Measurements from ENCODE around the gene WBP1L. TPM values are rescaled to one million over a fixed set of nuclear protein-coding genes. Genes with fewer than 3 reads are reported as not detected.
"Not testable (repeated sequence)": the region's sequence is repeated elsewhere in the genome, so short reads cannot be mapped to it uniquely, and the experiment has no call there.

Gene WBP1L
- total RNA-seq, 1 donor from 2014 or later: 79.0 TPM

DNA sequence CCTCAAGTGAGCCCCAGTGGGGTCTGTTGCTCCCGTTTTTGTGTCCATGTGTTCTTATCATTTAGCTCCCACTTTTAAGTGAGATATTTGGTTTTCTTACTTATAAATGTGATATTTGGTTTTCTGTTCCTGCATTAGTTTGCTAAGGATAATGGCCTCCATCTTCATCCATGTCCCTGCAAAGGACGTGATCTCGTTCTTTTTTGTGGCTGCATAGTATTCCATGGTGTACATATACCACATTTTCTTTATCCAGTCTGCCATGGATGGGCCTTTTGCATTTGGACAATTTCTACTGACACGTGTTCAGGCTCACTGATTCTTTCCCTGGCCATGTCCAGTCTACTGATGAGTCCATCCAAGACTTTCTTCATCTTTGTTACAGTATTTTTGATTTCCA is 19.8 kb upstream of the WBP1L start:
- DNase-seq: no peak

DNA sequence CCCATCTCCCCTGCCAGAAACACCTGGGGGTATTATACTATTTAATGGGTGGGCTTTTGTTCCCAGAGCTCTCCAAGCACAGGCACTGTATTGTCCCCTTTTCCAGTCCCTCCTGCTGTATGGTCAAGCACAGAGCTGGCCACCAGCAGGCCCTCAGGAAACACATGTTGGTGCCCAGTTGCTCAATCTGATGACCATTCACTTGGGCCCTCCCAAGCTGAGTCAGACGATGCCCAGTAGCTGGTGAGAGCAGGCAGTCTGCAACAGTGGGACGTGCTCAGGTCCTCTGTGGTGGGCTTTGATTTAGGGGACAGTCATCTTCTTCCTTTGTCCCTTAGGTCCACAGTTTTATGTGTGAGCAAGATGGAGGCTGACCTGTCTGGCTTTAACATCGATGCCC is 17.5 kb upstream of the WBP1L start:
- no peak for DNase-seq

DNA sequence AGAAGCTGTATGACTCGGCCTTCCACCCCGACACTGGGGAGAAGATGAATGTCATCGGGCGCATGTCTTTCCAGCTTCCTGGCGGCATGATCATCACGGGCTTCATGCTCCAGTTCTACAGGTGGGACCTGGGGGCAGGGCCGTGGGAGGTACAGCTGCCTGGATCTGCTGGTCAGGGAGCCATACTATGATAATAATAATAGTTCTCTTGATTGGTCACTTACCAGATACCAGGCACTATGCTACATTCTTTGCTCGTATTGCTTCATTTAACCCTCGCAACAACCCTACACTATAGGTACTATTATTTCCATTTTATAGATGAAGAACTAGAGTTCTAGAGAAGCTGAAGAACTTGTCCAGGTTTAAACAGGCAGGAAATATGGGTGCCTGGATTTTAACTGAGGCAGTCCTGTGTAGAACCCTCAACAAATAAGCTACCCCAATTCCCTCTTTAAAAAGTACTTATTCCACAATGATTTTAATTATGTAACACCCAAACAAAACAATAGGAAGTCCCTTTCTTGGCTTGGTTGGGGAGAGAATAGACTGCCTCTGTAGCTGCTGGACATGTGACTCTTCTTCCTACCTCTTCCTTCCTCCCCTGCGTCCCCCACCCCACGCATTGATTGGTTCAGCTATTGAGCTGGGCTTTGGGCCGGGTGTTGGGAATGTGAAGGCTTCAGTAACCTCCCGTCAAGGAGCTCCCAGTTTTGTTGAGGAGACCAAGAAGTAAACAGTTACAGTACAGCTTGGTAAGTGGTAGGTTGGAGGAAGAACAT is 16.5 kb upstream of the WBP1L start:
- no peak for DNase-seq

DNA sequence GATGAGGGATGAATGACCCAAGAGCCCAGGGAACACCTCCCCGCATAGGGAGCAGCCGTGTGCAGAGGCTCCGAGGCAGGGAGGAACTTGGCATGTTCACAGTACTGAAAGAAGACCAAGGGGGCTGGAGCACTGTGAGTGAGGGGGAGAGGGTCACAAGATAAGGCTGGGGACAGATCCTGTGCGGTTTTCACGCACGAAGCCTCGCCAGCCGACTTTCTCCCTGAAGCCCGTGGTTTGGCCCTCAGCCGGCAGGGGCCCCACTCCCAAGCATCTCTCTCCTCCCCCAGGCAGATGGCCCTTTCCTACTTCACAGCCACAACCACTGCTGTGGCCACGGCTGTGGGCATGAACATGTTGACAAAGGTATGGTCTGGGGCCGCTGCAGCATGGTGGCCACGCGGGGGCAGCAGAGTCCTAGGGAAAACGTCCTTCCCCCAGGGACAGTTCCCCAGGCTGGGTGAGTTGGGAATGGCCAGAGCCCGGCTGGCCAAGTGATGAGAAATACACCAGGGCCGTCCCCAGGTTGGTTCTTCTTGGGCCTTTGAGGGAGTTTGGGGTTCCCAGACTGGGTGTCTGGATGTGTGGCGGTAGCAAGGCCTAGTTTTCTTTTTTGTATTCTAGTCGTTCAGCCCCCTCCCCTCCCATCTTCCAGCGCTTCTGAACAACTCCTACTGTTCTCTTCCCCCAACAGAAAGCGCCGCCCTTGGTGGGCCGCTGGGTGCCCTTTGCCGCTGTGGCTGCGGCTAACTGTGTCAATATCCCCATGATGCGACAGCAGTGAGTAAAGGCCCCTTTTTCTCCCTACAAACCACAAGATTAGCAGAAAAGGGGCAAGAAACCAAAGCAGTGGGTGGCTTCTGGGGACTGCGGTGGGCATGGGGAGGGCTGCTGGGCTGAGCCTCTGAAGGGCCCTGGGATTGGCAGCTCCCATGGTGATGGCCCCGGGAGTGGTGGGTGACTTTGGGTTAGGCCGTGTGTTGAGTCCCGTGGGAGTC is 14.4 kb upstream of the WBP1L start:
- peak; percentile 85 for DNase-seq

DNA sequence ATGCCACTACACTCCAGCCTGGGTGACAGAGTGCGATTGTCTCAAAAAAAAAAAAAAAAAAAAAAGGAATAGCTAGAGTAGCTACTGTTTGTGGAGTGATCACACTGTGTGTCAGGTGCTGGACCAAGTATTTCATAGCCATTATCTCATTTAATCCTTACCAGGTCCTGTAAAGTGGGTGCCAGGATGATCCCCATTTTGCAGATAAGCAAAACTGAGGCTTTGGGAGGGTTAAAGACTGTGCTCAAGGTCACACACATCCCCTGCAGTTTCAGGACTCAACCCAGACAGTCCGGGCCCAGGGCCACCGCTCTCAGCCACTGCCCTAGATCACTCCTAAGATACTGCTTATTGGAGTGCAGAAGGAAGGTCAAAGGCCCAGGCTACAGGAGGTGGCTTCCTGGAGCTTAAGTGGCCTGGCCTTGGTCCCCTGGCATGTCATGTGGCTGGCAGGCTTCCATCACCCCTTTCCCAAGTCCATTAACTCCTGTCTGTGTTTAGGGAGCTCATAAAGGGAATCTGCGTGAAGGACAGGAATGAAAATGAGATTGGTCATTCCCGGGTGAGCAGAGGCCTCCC is 12.4 kb upstream of the WBP1L start:
- DNase-seq: no peak

DNA sequence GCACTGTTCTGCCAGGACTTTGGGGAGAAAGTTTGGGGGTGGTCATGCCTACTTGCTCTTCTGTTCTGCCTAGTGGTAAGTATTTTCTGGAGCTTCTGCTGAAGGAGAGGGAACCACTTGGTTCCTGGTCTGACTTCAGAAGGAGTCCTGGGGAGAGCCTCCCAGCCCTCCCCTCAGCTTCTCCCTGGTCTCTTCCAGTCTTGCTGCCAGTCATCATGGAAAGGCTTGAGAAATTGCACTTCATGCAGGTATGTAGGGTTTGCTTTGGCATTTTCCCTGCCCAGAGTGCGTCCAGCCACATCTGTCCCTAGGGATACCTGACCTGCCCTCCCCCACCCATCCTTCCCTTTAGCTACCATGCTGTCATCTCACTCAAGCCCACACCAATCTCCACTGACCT is 11.1 kb upstream of the WBP1L start:
- DNase-seq: no peak

DNA sequence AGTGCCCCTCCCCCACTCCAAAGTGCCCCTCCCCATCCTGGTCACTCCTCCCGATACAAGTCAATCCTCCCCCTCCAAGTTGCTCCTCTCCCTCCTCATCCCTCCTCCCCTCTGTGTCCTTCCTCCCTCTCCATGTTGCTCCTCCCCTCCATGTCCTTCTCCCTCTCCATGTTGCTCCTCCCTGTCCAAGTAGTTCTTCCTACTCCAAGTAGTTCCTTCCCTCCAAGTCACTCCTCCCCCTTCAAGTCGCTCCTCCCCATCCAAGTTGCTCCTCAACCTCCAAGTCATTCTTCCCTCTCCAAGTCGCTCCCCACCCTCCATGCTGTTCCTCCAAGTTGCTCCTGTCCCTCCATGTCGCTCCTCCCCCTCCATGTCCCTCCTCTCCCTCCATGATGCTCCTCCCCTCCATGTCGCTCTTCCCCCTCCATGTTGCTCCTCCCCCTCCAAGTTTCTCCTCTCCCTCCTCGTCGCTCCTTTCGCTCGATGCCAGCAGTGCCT is 8.6 kb upstream of the WBP1L start:
- DNase-seq: no peak

DNA sequence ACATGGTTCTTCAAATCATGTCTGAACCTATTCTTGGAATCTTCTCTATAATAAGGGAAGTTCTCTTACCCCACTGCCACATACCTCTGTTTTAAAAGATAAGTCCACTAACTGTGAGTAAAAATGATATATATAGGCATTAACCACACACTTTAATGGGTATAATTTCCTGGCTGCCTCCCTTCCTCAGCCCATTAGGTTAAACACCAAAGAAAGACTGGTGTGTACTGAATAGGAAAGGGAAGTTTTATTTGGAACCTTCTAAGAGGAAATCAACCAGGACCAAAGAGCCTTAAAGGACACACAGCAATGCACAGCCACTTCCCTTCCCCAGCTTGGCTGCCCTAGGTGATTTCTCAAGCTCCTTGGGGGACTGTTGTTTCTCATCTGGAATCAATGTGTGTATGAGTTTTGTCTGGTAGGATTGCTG is 5.0 kb upstream of the WBP1L start:
- DNase-seq: no peak

DNA sequence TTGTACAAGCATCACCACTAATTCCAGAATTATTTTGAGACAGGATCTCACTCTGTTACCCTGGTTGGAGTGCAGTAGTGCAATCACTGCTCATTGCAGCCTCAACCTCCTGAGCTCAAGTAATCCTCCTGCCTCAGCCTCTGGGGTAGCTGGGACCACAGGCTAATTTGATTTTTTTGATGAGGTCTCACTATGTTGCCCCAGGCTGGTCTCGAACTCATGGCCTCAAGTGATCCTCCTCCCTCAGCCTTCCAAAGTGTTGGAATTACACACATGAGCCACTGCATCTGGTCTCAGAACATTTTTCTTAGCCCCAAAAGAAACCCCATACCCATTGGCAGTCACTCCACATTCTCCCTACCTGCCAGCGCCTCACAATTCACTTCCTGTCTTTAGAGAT is 3.5 kb upstream of the WBP1L start:
- no peak for DNase-seq

DNA sequence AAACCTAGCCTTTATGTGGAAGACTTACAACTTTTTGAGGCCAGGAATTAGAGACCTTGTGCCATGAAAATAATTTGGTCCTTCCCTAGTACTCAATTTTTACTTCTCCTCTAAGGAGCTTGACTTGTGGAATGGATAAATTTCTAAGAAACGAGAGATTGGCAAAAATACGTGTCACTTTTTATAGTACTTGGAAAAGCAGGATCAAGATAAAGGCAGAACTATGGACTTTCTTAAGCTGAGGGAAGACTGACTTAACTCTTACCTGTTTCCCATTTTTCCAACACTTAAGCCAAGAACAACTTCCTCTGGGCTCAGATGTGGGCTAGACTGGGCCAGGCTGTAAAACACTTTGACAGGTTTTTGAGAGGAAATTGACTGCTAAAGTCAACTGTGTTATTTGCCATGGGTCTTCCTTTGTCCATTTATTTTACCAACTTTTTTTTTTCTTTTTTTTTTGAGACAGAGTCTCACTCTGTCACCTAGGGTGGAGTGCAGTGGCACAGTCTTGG is 2.0 kb upstream of the WBP1L start:
- no peak for DNase-seq

DNA sequence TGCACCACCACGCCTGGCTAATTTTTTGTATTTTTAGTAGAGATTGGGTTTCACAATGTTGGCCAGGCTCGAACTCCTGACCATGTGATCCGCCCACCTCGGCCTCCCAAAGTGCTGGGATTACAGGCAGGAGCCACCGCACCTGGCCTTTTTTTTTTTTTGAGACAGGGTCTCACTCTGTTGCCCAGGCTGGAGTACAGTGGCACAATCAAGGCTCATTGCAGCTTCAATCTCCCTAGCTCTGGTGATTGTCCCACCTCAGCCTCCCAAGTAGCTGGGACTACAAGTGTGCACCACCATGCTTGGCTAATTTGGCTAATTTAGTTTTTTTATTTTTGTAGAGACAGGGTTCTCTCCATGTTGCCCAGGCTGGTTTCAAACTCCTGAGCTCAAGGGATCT is 1.4 kb upstream of the WBP1L start:
- not testable (repeated sequence) for DNase-seq

DNA sequence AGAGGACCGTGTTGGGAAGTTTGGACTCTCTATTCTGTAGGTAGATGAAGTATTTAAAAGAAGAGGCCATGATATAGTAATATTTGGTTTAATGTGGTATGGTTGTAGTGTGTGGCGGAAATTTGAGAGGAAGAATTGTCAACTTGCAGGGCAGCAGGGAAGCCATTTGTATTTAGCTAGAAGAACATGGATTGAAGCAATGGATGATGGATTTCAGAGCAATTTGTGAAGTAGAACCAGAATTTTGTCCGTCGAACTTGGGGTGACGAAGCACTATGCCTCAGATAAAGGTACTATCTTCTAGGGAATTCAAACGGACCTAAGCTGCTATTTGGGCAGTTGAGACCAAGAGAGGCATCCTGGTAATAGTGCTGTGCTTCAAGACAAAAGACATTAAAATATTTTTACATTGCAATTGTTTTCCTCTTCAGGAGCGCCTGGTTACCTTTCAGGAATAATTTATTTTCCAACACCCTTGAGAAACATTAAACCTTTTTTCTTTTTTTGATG is 615 bp upstream of the WBP1L start:
- DNase-seq: no peak

DNA sequence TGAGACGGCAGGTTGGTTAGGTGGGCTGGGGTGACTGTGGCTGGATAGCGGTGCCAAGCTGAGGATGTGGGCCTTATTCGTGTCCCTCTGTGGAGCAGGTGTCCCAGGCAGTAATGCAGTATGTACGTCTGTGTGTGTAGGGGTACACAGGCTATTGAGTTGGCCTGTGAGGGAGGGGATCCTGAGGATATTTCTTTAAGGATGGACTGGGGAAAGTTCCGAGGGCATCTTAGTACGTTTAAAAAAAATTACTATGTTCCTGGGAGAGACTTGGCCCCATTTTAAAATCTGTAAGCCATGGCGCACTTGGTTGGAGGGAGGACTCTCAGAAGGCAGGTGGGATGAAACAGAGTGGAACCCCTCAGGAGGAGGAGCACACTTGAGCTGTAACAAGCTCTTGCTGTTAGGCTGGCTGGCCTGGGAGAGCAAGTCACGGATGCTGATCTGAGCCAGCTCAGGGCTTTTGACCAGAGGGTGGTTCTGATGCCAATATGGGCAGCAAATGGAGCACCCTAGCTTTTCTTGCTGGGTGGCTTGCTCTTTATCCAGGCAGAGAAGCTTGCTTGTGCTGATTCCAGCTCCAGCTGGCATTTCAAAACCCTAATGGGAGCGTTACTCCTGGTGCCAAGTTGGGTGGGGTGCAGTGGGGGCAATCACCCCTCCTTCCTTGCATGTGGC is 765 bp downstream of the WBP1L start:
- no peak for DNase-seq

DNA sequence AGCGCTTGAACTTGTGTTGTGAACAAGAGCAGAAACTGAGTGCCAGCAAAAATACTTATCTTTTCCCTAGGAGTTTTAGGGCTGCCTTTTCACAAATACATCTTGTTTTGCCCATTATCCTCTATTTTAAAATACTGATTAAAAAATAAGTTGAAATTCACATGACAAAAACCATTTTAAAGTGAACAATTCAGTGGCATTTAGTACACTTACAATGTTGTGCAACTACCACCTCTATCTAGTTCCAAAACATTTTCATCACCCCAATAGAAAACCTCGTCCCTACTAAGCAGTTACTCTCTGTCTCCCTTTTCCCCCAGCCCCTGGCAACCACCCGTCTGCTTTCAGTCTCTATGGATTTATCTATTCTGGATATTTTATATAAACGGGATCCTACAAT is 1.4 kb downstream of the WBP1L start:
- no peak for DNase-seq

DNA sequence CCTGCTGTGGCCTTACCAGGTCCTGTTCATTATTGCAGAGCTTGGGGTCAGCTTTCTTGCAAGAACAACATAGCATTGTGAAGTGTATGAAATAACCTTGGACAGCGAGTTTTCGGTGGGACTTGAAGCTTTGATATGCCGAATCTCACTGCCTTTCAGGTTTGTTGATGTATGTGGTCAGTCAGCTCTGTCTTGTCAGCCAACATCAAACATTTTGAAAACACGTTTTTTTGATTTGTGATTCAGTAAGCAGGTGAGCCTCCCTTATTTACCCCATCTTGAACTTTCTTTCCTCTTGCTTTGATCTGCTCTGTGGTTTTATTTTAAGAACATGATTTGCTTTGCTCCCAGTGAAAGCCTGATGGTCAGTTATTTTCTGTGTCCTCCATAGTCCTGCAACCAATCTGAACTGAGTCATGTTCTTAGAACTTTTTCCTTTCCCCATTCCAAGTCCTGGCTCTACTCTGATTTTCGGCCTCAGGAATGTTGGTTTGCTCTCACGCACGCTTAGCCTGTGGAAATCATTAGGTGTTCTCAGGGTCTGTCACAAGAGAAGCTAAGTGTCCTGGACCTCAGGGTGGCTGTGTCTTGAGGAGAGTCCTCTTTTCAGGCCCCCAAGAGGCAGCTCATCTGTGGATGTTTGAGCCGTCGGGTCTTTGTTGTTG is 8.7 kb downstream of the WBP1L start:
- no peak for DNase-seq

DNA sequence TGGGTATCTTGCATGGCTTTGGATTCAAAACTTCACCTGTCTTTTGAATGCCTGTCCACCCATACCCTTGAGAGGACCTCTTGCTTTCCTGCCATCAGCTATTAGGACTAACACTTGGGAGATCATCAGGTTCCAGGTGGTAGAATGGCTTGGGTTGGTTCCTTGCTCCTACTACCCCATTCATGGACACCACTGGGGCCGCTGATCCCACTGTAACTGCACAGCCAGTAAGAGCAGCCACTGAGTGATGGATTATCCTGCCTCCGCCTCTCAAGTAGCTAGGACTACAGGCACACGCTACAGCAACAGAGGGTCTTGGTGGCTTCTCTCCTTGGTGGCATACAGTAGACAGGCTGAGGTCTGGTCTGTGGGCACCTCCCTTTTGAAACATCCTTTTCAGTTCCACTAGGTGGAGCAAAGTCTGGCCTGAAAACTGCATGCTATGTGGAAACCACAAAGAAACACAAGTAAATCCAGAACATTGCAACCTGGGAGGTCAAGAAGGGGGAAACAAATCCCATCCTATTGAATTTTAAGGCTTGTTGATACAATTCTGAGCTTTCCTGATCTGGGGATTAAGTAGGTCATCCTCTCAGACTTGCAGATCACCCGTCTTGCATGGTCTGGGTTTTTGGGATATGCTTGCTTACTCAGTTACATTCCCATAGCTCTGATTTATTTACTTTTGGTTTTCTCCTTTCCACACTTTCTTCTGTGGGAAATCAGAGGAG is 9.4 kb downstream of the WBP1L start:
- peak; percentile 80 for DNase-seq

DNA sequence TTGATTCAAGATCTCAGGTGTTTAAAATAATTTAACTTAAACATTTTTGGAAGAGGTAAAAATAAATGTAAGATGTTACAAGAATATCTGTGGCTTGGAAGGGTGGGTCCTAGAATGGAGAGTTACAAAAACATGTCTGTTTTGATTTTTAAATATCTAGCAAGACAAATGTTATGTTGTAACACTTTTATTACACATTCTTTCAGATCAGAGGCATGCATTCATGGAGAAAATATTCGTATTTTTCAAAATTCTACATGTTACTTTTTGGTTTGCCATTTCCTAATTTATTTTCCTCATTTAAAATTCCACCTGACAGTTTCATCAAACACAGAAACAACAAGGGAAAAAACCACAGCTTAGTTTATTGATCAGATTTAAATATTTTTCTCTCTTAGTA is 10.0 kb downstream of the WBP1L start:
- no peak for DNase-seq

DNA sequence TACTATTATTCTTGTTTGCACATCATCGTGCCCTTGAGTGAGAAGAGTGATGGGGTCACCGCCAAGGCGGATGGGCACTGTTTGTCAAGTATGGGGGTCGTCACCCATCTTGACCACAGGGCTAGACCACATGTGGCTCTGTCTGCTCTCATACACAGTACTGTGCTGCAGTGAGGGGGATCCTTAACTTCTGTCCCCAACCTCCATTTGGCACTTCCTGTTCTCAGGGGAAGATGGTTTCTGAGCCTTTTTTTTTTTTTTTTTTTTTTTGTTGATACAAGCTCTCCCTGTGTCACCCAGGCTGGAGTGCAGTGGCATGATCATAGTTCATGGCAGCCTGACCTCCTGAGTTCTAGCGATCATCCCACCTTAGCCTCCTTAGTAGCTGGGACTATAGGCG is 13.6 kb downstream of the WBP1L start:
- no peak for DNase-seq

DNA sequence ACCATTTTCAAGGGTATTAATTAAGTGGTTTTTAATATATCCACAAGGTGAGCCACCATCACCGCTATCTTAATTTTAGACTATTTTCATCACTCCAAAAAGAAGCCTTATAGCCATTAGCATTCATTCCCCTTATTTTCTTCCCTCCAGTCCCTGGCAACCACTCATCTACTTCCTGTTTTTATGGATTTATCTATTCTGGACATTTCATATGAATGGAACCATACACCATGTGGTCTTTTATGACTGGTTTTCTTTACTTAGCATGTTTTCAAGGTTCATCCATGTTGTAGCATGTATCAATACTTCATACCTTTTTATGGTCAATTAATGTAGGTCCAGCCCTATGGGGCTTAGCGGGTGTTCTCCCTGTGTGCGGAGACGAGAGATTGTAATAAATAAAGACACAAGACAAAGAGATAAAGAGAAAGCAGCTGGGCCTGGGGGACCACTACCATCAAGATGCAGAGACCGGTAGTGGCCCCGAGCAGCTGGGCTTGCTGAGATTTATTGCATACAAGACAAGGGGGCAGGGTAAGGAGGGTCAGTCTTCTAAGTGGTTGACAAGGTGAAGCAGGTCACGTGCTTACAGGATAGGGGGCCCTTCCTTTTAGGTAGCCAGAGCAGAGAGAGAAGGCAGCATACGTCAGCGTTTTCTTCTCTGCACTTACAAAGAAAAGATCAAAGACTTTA is 14.6 kb downstream of the WBP1L start:
- DNase-seq: no peak

DNA sequence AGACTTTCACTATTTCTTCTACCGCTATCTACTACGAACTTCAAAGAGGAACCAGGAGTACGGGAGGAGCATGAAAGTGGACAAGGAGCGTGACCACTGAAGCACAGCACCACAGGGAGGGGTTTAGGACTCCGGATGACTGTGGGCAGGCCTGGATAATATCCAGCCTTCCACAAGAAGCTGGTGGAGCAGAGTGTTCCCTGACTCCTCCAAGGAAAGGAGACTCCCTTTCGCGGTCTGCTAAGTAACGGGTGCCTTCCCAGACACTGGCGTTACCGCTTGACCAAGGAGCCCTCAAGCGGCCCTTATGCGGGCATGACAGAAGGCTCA is 15.2 kb downstream of the WBP1L start:
- not testable (repeated sequence) for DNase-seq
